Measurements from ENCODE around the gene SYCP2L. TPM values are rescaled to one million over a fixed set of nuclear protein-coding genes. Genes with fewer than 3 reads are reported as not detected.

The SYCP2L gene
- total and polyA plus RNA-seq, 9 of the 15 experiments (the other 6 are each of a cell fraction or from before 2014, with no cell fraction given), result 12.4 to 46.9 (median 22.0) TPM

GRCh38 chr6:10875026-10875425 is 11.8 kb upstream of the SYCP2L start:
- H3K9ac ChIP-seq (ENCODE audit: insufficient read depth in 1 of 2, low read depth in 2 of 2, low read length in 2 of 2), result no peak overlapping the region
- no peak for ATAC-seq
- H3K4me3 ChIP-seq, result no peak overlapping the region
- DNase-seq (ENCODE audit: extremely low read depth in 1 of 4, low spot score in 3 of 4), result no peak
- H4K20me1 ChIP-seq (replicated peaks; ENCODE audit: control insufficient read depth, insufficient read depth, low read length), result no peaks in the 10 kb centered on the region
- no peak for FAIRE-seq
- WGBS (ENCODE audit: insufficient coverage, low coverage, missing lambda C conversion rate), result 21% methylated on average over 4 of the region's 4 CpGs
- H3K36me3 ChIP-seq (ENCODE audit: control insufficient read depth, insufficient read depth, low read length), result no peaks in the 10 kb centered on the region
- H3K27me3 ChIP-seq (ENCODE audit: control insufficient read depth in 2 of 2, insufficient read depth in 2 of 2, low read length in 2 of 2), result no peaks in the 10 kb centered on the region; a peak in 1 of 5 replicates
- intact Hi-C loops (cut with micrococcal nuclease), result no loop called here
- no TSS peak for BruUV-seq (replicated peaks)
- TF ChIP-seq U2AF1 (optimal IDR thresholded peaks at IDR 0.05; ENCODE audit: low read depth, low read length) (no peak), CBX3 (IDR thresholded peaks at IDR 0.05; ENCODE audit: borderline replicate concordance in 1 of 2, low read length in 2 of 2) (no peak), HMGN3 (IDR thresholded peaks at IDR 0.05; ENCODE audit: borderline replicate concordance, extremely low read depth, insufficient read length, low read depth, low read length) (no peak), SREBF1 (IDR thresholded peaks at IDR 0.05; ENCODE audit: borderline replicate concordance, low read depth, low read length) (no peak), SMARCA4 (IDR thresholded peaks at IDR 0.05) (no peak), HSF4 (CRISPR knock-in tag; IDR thresholded peaks at IDR 0.05; ENCODE audit: borderline replicate concordance) (no peak), ZNF511 (CRISPR knock-in tag; IDR thresholded peaks at IDR 0.05) (no peak), WHSC1 (IDR thresholded peaks at IDR 0.05; ENCODE audit: low read length) (no peak), ZNF224 (CRISPR knock-in tag; IDR thresholded peaks at IDR 0.05) (no peak), E4F1 (CRISPR knock-in tag; IDR thresholded peaks at IDR 0.05; ENCODE audit: borderline replicate concordance) (no peak), MCM3 (IDR thresholded peaks at IDR 0.05) (no peak), THRB (CRISPR knock-in tag; conservative IDR thresholded peaks at IDR 0.05) (no peak), HES1 (IDR thresholded peaks at IDR 0.05; ENCODE audit: low read depth) (no peak), HDAC2 (IDR thresholded peaks at IDR 0.05) (no peak)
- H3K9me1 ChIP-seq (ENCODE audit: control insufficient read depth, insufficient read depth, low read length), result no peaks in the 10 kb centered on the region
- H3K9me3 ChIP-seq (replicated peaks; ENCODE audit: control insufficient read depth, insufficient read depth, low read depth, low read length), result no peaks in the 10 kb centered on the region
- H3K79me2 ChIP-seq (ENCODE audit: control insufficient read depth, insufficient read depth, low read length), result no peaks in the 10 kb centered on the region
- CTCF ChIA-PET (ENCODE audit: low intra/inter-chr PET ratio), result no interaction called here
- peaks cover 0 to 3% of the 10 kb centered on the region in 2 experiments; a peak in 1 of 5 replicates for H3K4me1 ChIP-seq (replicated peaks in 1 of 2; ENCODE audit: control insufficient read depth in 2 of 2, insufficient read depth in 2 of 2, low read length in 2 of 2)
- POLR2A ChIA-PET, result interaction anchor here (0.7 to 4.9 kb wide), 3 partner anchors 12 to 17 kb away, joined by 3 to 18 read pairs (median 3); partner anchors contain the start of gene SYCP2L
- H2AFZ ChIP-seq (ENCODE audit: low read depth, low read length), result no peak overlapping the region
- H3K4me2 ChIP-seq (ENCODE audit: insufficient read depth, low read length), result no peak overlapping the region
- in situ Hi-C loops (cut with MboI), result no loop called here
- H3K27ac ChIP-seq (ENCODE audit: extremely low read depth, low read depth, low read length), result no peak overlapping the region
